ENCODE results near the gene PPP2R2D.

Gene PPP2R2D

DNA sequence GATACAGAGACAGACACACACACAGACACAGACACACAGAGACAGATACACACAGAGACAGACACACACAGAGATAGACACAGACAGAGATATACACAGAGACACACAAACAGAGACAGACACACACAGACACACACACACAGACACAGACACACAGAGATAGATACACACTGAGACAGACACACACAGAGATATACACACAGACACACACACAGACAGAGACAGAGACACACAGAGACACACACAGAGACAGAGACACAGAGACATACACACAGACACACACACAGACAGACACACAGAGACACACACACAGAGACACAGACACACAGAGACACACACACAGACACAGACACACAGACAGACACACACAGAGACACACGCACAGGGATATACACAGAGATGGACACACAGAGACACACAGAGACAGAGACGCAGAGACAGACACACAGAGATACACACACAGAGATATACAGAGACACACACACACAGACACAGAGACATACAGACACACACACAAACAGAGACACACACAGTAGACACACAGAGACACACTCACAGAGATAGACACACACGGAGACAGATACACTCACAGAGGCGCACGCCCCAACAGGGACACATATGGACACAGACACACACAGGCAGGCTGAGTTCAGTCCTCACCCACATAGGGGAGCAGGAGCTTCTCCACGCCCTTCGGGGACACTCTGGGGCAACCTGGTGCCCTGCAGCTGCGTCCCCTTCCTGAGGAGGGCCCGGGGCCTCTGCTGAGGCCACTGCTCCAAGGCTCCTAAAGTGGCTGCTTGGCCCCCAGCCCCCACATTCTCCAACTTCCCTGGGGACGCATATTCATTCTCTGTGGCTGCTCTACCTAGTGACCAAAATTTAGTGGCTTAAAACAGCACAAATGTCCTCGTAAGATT lies 10.3 kb upstream of the PPP2R2D start:
- no peaks in the 10 kb centered on the region for H3K9me3 ChIP-seq (ENCODE audit: low read depth, low read length)
- TF ChIP-seq POLR2AphosphoS5 (IDR thresholded peaks at IDR 0.05; ENCODE audit: borderline replicate concordance, low read depth, low read length) (no peak), FOXP2 (optimal IDR thresholded peaks at IDR 0.05; ENCODE audit: control extremely low read depth, extremely low read length, insufficient read depth) (no peak), EZH2 (IDR thresholded peaks at IDR 0.05) (no peak)
- no peak overlapping the region for H3K27ac ChIP-seq
- no peak overlapping the region for H3K9ac ChIP-seq (ENCODE audit: insufficient read length)
- no peaks in the 10 kb centered on the region for H3K36me3 ChIP-seq (ENCODE audit: insufficient read depth, low read length)
- no peak overlapping the region for H3K4me3 ChIP-seq
- DNase-seq (ENCODE audit: low read depth, low spot score) = no peak

DNA sequence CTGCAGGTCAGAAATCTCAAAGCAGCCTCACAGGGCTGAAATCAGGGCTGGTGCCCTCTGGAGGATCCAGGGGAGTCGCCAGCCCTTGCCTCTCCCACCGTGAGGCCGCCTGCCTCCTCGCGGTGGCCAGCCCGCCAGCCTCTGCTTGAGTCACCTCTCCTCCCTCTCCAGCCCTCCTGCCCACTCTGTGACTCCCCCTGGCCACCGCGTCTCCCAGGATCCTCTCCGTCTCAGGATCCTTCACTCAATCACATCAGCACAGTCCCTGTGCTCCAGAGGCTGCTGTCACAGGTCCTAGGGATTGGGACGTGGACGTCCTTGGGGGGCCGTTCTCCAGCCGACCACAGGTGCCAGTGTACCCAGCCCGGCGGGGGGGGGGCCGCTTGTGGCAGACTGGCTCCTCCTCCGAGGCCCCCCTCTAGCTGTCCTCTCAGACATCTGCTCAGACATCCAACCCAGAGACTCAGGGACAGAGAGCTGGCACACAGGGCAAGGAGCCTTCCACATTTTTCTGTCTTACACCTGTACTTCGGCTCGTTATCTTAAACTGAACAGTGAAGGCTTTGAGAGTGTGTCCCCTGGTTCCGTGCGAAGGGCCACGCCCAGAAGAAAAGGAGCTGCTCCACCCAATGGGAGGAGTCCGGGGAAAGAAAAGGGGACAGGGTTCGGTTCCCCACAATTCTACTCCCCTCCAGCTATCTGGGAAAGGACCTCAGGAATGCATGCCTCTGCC lies 9.4 kb upstream of the PPP2R2D start:
- Histone ChIP-seq H3K36me3 (ENCODE audit: insufficient read depth, low read length) (no peaks in the 10 kb centered on the region), H3K9me3 (ENCODE audit: low read depth, low read length) (no peaks in the 10 kb centered on the region), H3K9ac (ENCODE audit: insufficient read length) (no peak overlapping the region), H3K4me3 (no peak overlapping the region), H3K27ac (no peak overlapping the region)
- TF ChIP-seq POLR2AphosphoS5 (IDR thresholded peaks at IDR 0.05; ENCODE audit: borderline replicate concordance, low read depth, low read length) = no peak
- no peak for TF ChIP-seq FOXP2 (optimal IDR thresholded peaks at IDR 0.05; ENCODE audit: control extremely low read depth, extremely low read length, insufficient read depth)
- TF ChIP-seq EZH2 (IDR thresholded peaks at IDR 0.05) = no peak
- no peak for DNase-seq (ENCODE audit: low read depth, low spot score)

DNA sequence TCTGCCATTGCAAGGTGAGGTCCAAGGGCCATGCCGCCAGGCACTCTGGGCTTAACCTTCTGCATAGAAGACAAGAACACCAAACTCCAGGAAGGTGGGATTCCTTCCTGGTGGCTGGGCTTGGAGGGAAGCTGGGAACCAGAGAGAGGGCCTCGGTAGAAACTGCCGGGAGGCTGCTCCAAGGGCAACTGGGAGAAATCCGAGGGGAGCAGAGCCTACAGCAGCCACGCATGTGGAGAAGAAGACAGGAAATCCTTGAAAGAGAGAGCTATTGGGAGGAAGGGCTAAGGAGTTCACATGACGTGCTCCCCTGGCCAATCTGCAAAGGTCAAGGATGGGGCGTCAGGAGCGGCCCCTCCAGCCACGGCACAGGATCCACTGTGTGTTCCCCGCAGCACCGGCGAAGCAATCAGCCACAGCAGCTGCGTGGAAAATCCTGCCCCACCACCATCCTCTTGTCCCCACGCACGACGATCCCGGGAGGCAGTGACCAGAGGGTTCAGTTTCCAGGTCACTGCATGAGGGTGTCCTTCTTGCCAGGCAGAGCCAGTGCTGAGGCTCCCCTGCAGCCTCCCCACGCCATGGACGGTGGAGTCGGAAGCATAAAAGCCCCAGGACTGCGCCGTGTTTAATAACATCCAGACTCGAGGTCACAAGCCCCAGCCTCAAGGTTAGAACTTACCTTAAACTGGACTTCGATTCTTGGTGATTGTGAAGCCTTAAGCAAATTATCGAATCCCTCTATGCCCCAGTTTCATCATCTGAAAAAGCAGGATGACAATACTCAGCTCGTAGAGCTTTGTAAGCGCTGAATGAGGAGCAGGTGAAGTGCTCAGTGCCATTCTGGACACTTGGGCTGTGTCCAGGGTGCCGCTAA lies 8.6 kb upstream of the PPP2R2D start:
- DNase-seq (ENCODE audit: low read depth, low spot score) = no peak
- no peaks in the 10 kb centered on the region for H3K9me3 ChIP-seq (ENCODE audit: low read depth, low read length)
- TF ChIP-seq POLR2AphosphoS5 (IDR thresholded peaks at IDR 0.05; ENCODE audit: borderline replicate concordance, low read depth, low read length) (no peak), FOXP2 (optimal IDR thresholded peaks at IDR 0.05; ENCODE audit: control extremely low read depth, extremely low read length, insufficient read depth) (no peak), EZH2 (IDR thresholded peaks at IDR 0.05) (no peak)
- no peaks in the 10 kb centered on the region for H3K36me3 ChIP-seq (ENCODE audit: insufficient read depth, low read length)
- H3K9ac ChIP-seq (ENCODE audit: insufficient read length) = no peak overlapping the region
- H3K27ac ChIP-seq = no peak overlapping the region
- H3K4me3 ChIP-seq = no peak overlapping the region

DNA sequence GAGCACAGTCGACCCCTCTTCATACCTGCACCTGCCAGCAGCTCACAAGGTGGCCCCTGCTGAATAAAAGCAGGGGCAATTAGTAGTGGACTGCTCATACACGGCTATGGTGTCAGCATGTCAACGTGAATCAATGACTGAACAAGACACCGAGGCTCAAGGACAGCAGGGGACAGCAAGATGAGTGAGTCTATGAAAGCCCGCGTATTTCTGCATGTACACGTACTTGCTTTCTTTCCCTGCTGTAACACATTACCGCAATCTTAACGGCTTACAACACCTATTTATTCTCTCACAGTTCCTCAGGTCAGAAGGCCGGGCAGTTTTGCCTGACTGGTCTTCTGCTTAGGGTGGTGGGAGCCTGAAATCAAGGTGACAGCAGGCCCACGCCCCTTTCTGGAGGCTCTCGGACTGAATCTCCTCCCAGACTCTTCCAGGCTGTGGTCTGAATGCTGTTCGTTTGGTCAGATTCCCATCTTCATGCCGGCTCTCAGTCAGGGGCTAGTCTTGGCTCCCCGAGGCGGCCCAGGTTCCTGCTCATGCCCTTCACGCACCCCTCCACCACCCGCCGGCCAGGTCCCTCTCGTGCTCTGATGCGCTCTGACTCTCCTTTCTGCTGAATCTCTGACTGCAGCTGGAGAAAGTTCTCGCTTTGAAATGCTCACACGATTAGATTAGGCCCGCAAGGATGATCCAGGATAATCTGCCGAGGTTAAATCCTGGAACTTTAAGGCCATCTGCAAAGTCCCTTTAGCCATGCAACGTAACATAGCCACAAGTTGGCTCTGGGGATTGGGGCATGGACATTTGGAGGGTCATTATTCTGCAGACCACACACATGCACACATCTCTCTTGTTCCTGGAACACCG lies 7.8 kb upstream of the PPP2R2D start:
- Histone ChIP-seq H3K9ac (ENCODE audit: insufficient read length) (no peak overlapping the region), H3K27ac (no peak overlapping the region), H3K4me3 (no peak overlapping the region), H3K36me3 (ENCODE audit: insufficient read depth, low read length) (no peaks in the 10 kb centered on the region), H3K9me3 (ENCODE audit: low read depth, low read length) (no peaks in the 10 kb centered on the region)
- DNase-seq (ENCODE audit: low read depth, low spot score) = no peak
- TF ChIP-seq FOXP2 (optimal IDR thresholded peaks at IDR 0.05; ENCODE audit: control extremely low read depth, extremely low read length, insufficient read depth) = no peak
- TF ChIP-seq EZH2 (IDR thresholded peaks at IDR 0.05) = no peak
- no peak for TF ChIP-seq POLR2AphosphoS5 (IDR thresholded peaks at IDR 0.05; ENCODE audit: borderline replicate concordance, low read depth, low read length)

DNA sequence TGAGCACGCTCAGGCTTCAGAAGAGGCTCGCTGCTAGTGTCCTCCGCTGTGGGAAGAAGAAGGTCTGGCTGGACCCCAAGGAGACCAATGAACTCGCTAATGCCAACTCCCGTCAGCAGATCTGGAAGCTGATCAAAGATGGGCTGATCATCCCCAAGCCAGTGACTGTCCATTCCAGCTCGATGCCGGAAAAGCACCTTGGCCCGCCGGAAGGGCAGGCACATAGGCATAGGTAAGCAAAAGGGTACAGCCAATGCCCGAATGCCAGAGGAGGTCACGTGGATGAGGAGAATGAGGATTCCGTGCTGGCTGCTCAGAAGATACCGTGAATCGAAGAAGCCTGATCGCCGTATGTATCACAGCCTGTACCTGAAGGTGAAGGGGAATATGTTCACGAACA lies 5.7 kb upstream of the PPP2R2D start:
- no peak for DNase-seq (ENCODE audit: low read depth, low spot score)
- no peaks in the 10 kb centered on the region for H3K9me3 ChIP-seq (ENCODE audit: low read depth, low read length)

DNA sequence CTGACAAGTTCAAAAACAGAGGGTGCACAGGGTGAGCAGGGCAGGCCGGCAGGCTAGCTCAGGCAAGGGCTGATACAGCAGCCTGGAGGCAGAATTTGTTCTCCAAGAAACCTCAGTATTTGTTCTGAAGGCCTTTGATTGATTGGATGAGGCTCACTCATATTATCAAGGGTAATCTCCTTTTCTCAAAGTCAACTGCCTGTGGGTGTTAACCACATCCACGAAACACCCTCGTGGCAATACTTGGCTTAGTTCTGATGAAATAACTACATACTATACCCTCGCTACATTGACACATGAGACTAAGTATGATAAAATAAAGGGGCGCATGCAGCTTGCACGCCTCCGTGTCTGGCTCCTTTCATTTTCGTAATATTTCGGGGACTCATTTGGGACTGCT lies 4.4 kb upstream of the PPP2R2D start:
- H3K9ac ChIP-seq (ENCODE audit: insufficient read length) = no peak overlapping the region
- TF ChIP-seq FOXP2 (optimal IDR thresholded peaks at IDR 0.05; ENCODE audit: control extremely low read depth, extremely low read length, insufficient read depth) (no peak), POLR2AphosphoS5 (IDR thresholded peaks at IDR 0.05; ENCODE audit: borderline replicate concordance, low read depth, low read length) (no peak), EZH2 (IDR thresholded peaks at IDR 0.05) (no peak)

More for the DNA sequence above, 5.7 kb upstream of the PPP2R2D start:
- Histone ChIP-seq H3K9ac (ENCODE audit: insufficient read length) (no peak overlapping the region), H3K4me3 (no peak overlapping the region), H3K36me3 (ENCODE audit: insufficient read depth, low read length) (no peaks in the 10 kb centered on the region), H3K27ac (no peak overlapping the region)
- no peak for TF ChIP-seq POLR2AphosphoS5 (IDR thresholded peaks at IDR 0.05; ENCODE audit: borderline replicate concordance, low read depth, low read length)
- TF ChIP-seq EZH2 (IDR thresholded peaks at IDR 0.05) = no peak
- no peak for TF ChIP-seq FOXP2 (optimal IDR thresholded peaks at IDR 0.05; ENCODE audit: control extremely low read depth, extremely low read length, insufficient read depth)

DNA sequence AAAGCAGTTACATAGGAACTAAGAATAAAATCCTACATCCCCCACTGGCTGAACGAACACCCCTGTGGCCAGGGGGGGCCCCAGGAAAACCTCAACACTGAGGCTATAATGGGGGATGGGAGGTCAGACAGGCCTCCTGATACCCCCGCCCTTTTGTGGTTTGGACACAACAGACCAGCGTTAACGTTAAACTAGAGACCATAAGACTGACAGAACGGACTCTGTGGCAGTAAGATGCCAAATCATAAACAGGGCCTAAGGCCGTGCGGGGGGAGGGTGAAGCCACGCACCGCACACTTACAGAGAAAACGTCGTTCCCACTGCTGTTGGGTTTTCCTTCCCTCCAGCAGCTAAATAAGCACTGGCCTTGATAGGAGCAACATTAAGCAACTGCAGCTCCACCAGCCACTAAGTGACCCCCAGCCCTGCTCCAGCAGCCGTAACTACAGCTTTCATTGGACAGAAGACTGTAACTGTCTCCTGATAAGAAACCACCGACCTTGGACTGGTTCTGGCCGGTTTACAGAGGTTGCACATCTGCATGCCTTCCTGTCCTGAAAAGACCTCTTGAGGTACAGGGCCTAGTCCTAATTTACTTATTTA lies 3.4 kb upstream of the PPP2R2D start:
- no peak for DNase-seq (ENCODE audit: low read depth, low spot score)
- Histone ChIP-seq H3K9me3 (ENCODE audit: low read depth, low read length) (no peaks in the 10 kb centered on the region), H3K4me3 (no peak overlapping the region), H3K36me3 (ENCODE audit: insufficient read depth, low read length) (no peaks in the 10 kb centered on the region), H3K9ac (ENCODE audit: insufficient read length) (no peak overlapping the region), H3K27ac (no peak overlapping the region)
- TF ChIP-seq POLR2AphosphoS5 (IDR thresholded peaks at IDR 0.05; ENCODE audit: borderline replicate concordance, low read depth, low read length) (no peak), FOXP2 (optimal IDR thresholded peaks at IDR 0.05; ENCODE audit: control extremely low read depth, extremely low read length, insufficient read depth) (no peak), EZH2 (IDR thresholded peaks at IDR 0.05) (no peak)

More for the DNA sequence above, 4.4 kb upstream of the PPP2R2D start:
- no peak overlapping the region for H3K27ac ChIP-seq
- H3K36me3 ChIP-seq (ENCODE audit: insufficient read depth, low read length) = no peaks in the 10 kb centered on the region
- no peaks in the 10 kb centered on the region for H3K9me3 ChIP-seq (ENCODE audit: low read depth, low read length)
- H3K4me3 ChIP-seq = no peak overlapping the region
- no peak for DNase-seq (ENCODE audit: low read depth, low spot score)
